Activated B cell treated with CpG ODN at 0.5 μM for 24 hours (primary cell): Measurements from ENCODE around the gene ZMYND19. TPM values are rescaled to one million over a fixed set of nuclear protein-coding genes. Genes with fewer than 3 reads are reported as not detected.
A peak's percentile ranks its signal among the peaks of the same experiment; 100 is the strongest.
"Not testable (repeated sequence)": the region's sequence is repeated elsewhere in the genome, so short reads cannot be mapped to it uniquely, and the experiment has no call there.

Experiments
- ATAC-seq: fragments of 200-7000 bp; cut with Tn5 transposase; one replicate; pipeline ENCODE4 v1.10.0; 2021; ENCODE audit warnings: low read depth, mild to moderate bottlenecking, moderate library complexity
- CTCF ChIA-PET: fragments of 350-600 bp; sonication (Branson Sonifier 250); formaldehyde crosslinking; loops from one replicate; lab custom pipeline; 2021; ENCODE audit warnings: antibody characterized with exemption; lab: Charles Lee
- POLR2A ChIA-PET: fragments of 350-600 bp; sonication (Branson Sonifier 250); formaldehyde crosslinking; loops from one replicate; lab custom pipeline; 2021; ENCODE audit warnings: antibody characterized with exemption; lab: Charles Lee
- DNase-seq: peaks from one replicate; pipeline ENCODE4 v3.0.0; 2022
- H3K27ac Mint-ChIP-seq: one replicate; pipeline ENCODE4 v1.8.0; 2020; ENCODE audit warnings: mixed read lengths
- H3K27me3 Mint-ChIP-seq: one replicate; pipeline ENCODE4 v1.8.0; 2021; ENCODE audit warnings: mixed read lengths
- H3K36me3 Mint-ChIP-seq: one replicate; pipeline ENCODE4 v1.8.0; 2021; ENCODE audit warnings: low read depth, mixed read lengths
- H3K4me1 Mint-ChIP-seq: one replicate; pipeline ENCODE4 v1.8.0; 2021; ENCODE audit warnings: mixed read lengths
- H3K4me3 Mint-ChIP-seq: one replicate; pipeline ENCODE4 v1.8.0; 2020; ENCODE audit warnings: mild to moderate bottlenecking, mixed read lengths
- H3K9me3 Mint-ChIP-seq: one replicate; pipeline ENCODE4 v1.8.0; 2020; ENCODE audit warnings: mixed read lengths
- intact Hi-C: fragments of 100-400 bp; cut with micrococcal nuclease; formaldehyde crosslinking; loops from one replicate; pipeline ENCODE4 v1.15.1; 2024
- total RNA-seq: library from RNA; stranded (reverse); gene quantifications from 2 replicates; pipeline ENCODE4 v1.2.3, GENCODE V29; 2022
- TF ChIP-seq, protein P1 (sequence below): fragments of 200-600 bp; IDR thresholded peaks from one replicate; pipeline ENCODE4 v1.8.0; 2022; ENCODE audit warnings: antibody characterized with exemption, mild to moderate bottlenecking

The ZMYND19 gene
- total RNA-seq, 1 donor from 2014 or later, result 21.9 TPM

DNA sequence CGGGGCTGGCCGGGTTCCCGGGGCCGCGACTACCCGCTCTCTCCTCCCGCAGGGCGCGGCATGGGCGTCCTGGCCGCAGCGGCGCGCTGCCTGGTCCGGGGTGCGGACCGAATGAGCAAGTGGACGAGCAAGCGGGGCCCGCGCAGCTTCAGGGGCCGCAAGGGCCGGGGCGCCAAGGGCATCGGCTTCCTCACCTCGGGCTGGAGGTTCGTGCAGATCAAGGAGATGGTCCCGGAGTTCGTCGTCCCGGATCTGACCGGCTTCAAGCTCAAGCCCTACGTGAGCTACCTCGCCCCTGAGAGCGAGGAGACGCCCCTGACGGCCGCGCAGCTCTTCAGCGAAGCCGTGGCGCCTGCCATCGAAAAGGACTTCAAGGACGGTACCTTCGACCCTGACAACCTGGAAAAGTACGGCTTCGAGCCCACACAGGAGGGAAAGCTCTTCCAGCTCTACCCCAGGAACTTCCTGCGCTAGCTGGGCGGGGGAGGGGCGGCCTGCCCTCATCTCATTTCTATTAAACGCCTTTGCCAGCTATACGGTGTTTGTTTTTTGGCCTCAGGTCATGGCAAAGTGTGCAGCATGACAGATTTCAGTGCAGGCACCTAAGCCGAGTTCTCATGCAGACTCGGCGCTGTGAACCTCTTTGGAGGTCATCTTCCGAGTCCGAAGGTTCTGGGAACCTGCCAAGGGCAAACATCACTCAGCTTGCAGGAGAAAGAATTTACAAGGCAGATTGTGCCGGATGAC, 38.1 kb downstream of the ZMYND19 start:
- CTCF ChIA-PET, result interaction anchor here (1.0 to 1.4 kb wide), 3 partner anchors 17 to 27 kb away, joined by 3 to 5 read pairs (median 4); no protein-coding TSS in a partner anchor
- Mint-ChIP-seq H3K9me3 (no peaks in the 10 kb centered on the region), H3K36me3 (peaks cover 34% of the 10 kb centered on the region), H3K27me3 (no peaks in the 10 kb centered on the region), H3K4me3 (peak overlapping the region; percentile 83), H3K27ac (peak overlapping the region; percentile 79), H3K4me1 (peaks cover 34% of the 10 kb centered on the region)
- POLR2A ChIA-PET, result interaction anchor here (0.6 to 3.9 kb wide), 11 partner anchors 17 to 1452 kb away, joined by 3 to 12 read pairs (median 5); partner anchors contain the start of genes DPH7, EHMT1, TUBB4B and ZMYND19
- peak; percentile 2 for ATAC-seq
- DNase-seq, result no peak
- TF ChIP-seq, protein P1, sequence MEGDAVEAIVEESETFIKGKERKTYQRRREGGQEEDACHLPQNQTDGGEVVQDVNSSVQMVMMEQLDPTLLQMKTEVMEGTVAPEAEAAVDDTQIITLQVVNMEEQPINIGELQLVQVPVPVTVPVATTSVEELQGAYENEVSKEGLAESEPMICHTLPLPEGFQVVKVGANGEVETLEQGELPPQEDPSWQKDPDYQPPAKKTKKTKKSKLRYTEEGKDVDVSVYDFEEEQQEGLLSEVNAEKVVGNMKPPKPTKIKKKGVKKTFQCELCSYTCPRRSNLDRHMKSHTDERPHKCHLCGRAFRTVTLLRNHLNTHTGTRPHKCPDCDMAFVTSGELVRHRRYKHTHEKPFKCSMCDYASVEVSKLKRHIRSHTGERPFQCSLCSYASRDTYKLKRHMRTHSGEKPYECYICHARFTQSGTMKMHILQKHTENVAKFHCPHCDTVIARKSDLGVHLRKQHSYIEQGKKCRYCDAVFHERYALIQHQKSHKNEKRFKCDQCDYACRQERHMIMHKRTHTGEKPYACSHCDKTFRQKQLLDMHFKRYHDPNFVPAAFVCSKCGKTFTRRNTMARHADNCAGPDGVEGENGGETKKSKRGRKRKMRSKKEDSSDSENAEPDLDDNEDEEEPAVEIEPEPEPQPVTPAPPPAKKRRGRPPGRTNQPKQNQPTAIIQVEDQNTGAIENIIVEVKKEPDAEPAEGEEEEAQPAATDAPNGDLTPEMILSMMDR, result no peak
- intact Hi-C loops, result loop anchor here (5.0 to 10.0 kb wide), 3 partner anchors 40 to 757 kb away; partner anchors contain the start of genes CCDC183, MAN1B1, TMEM141 and ZMYND19

- no peaks in the 10 kb centered on the region for H3K9me3 Mint-ChIP-seq
- intact Hi-C loops, result loop anchor here (1.0 to 10.0 kb wide), 6 partner anchors 17 to 757 kb away; partner anchors contain the start of genes ARRDC1, CCDC183, DPH7 and MAN1B1
- peak within 1 kb of the TSS; percentile 79 for H3K27ac Mint-ChIP-seq
- H3K36me3 Mint-ChIP-seq, result peaks cover 28% of the 10 kb centered on the region
- DNase-seq (peak; percentile 83), ATAC-seq (peak; percentile 85)
- no peaks in the 10 kb centered on the region for H3K27me3 Mint-ChIP-seq
- peaks cover 39% of the 10 kb centered on the region for H3K4me1 Mint-ChIP-seq
- H3K4me3 Mint-ChIP-seq, result peak within 1 kb of the TSS; percentile 83
- POLR2A ChIA-PET, result interaction anchor here (0.6 to 3.9 kb wide), 14 partner anchors 14 to 1451 kb away, joined by 3 to 12 read pairs (median 6); partner anchors contain the start of genes DPH7, EHMT1, EXD3 and NOXA1
- CTCF ChIA-PET, result interaction anchor here (1.0 to 1.4 kb wide), 2 partner anchors 16 to 28 kb away, joined by 4 to 5 read pairs; no protein-coding TSS in a partner anchor
- TF ChIP-seq, protein P1, result no peak
Measured at GRCh38 chr9:137551264-137552021, 38.9 kb downstream of the ZMYND19 start, which contains the start of gene MRPL41. Gene MRPL41 (plus strand): TSS chr9:137551879. CDS start chr9:137552082, 203 bp downstream.

- H3K9me3 Mint-ChIP-seq, ATAC-seq, CTCF ChIA-PET, H3K27me3 Mint-ChIP-seq, H3K27ac Mint-ChIP-seq, DNase-seq: not testable (repeated sequence)
- intact Hi-C loops, result loop anchor here (1.0 to 10.0 kb wide), 7 partner anchors 16 to 756 kb away; partner anchors contain the start of genes ARRDC1, CCDC183, DPH7 and EHMT1
- POLR2A ChIA-PET, result interaction anchor here (0.6 to 3.9 kb wide), 6 partner anchors 13 to 433 kb away, joined by 5 to 12 read pairs (median 6); partner anchors contain the start of genes EXD3 and NOXA1
- Mint-ChIP-seq H3K36me3 (peaks cover 23% of the 10 kb centered on the region), H3K4me3 (peak overlapping the region; percentile 75), H3K4me1 (peaks cover 44% of the 10 kb centered on the region)
Measured at GRCh38 chr9:137550958-137551263, 39.4 kb downstream of the ZMYND19 start.

- TF ChIP-seq, protein P1, result no peak
- no peaks in the 10 kb centered on the region for H3K27me3 Mint-ChIP-seq
- peaks cover 47% of the 10 kb centered on the region for H3K4me1 Mint-ChIP-seq
- intact Hi-C loops, result loop anchor here (1.0 to 10.0 kb wide), 6 partner anchors 15 to 755 kb away; partner anchors contain the start of genes CCDC183, DPH7, EHMT1 and MAN1B1
- peak within 1 kb of the TSS; percentile 91 for H3K4me3 Mint-ChIP-seq
- DNase-seq (peak; percentile 48), ATAC-seq (peak; percentile 27)
- POLR2A ChIA-PET, result interaction anchor here (0.5 to 3.9 kb wide), 7 partner anchors 13 to 668 kb away, joined by 3 to 12 read pairs (median 6); partner anchors contain the start of genes EXD3 and NOXA1
- CTCF ChIA-PET, result no interaction called here
- peak within 1 kb of the TSS; percentile 85 for H3K27ac Mint-ChIP-seq
- H3K9me3 Mint-ChIP-seq, result no peaks in the 10 kb centered on the region
- H3K36me3 Mint-ChIP-seq, result peaks cover 16% of the 10 kb centered on the region
Measured at GRCh38 chr9:137550231-137550621, 40.1 kb downstream of the ZMYND19 start, which contains the start of gene PNPLA7. Gene PNPLA7 (minus strand): TSS chr9:137550402. CDS start chr9:137550197, 205 bp downstream.
